IMR-90 (cell line): Measurements from ENCODE around the gene CASK. TPM values are rescaled to one million over a fixed set of nuclear protein-coding genes. Genes with fewer than 3 reads are reported as not detected.

Experiments
- ATAC-seq: fragments of 200-7000 bp; cut with Tn5 transposase; 2 replicates; pipeline ENCODE4 v1.9.1; 2020; ENCODE audit warnings: low read depth, mild to moderate bottlenecking, moderate library complexity
- BruUV-seq: library from RNA; stranded (reverse); fragments of 400-500 nt; replicated peaks from 2 replicates; lab custom pipeline; 2021; lab: Mats Ljungman, UMichigan
- CTCF ChIA-PET: fragments of 300-600 bp; formaldehyde crosslinking; extraction: SDS; loops from one replicate; lab custom pipeline; 2021; ENCODE audit warnings: antibody characterized with exemption; lab: Yijun Ruan, JAX
- POLR2A ChIA-PET: fragments of 300-600 bp; sonication (Branson Sonifier 250); formaldehyde crosslinking; loops from one replicate; lab custom pipeline; 2022; ENCODE audit warnings: antibody characterized with exemption; ENCODE audit not compliant: unreplicated experiment; lab: Charles Lee
- DNase-seq: peaks from one replicate; pipeline ENCODE4 v3.0.0; 2013
- H2AFZ ChIP-seq: replicated peaks from 2 replicates; pipeline ENCODE3; 2013; ENCODE audit warnings: low read length, mild to moderate bottlenecking; ENCODE audit not compliant: poor library complexity
- H2AK5ac ChIP-seq: 2 replicates; pipeline ENCODE4 v1.6.1; 2013; ENCODE audit warnings: low read depth, low read length, inconsistent platforms
- H2AK9ac ChIP-seq: replicated peaks from 2 replicates; pipeline ENCODE3; 2013; ENCODE audit warnings: mild to moderate bottlenecking, low read depth, low read length, moderate library complexity; ENCODE audit not compliant: poor library complexity
- H2BK120ac ChIP-seq: 2 replicates; pipeline ENCODE4 v1.6.1; 2013; ENCODE audit warnings: low read depth, low read length, inconsistent platforms
- H2BK15ac ChIP-seq: 3 replicates; pipeline ENCODE4 v1.6.1; 2013; ENCODE audit warnings: low read depth, low read length, inconsistent platforms
- H2BK20ac ChIP-seq: 2 replicates; pipeline ENCODE4 v1.6.1; 2013; ENCODE audit warnings: low read depth, mild to moderate bottlenecking, inconsistent platforms, low read length, moderate library complexity
- H2BK5ac ChIP-seq: 2 replicates; pipeline ENCODE4 v1.6.1; 2013; ENCODE audit warnings: mild to moderate bottlenecking, low read depth, low read length, inconsistent platforms; ENCODE audit not compliant: poor library complexity, severe bottlenecking
- H3K14ac ChIP-seq: replicated peaks from 2 replicates; pipeline ENCODE4 v1.6.1; 2013; ENCODE audit warnings: low read depth, low read length, inconsistent platforms
- H3K18ac ChIP-seq: 2 replicates; pipeline ENCODE4 v1.6.1; 2013; ENCODE audit warnings: low read depth, low read length, control low read depth
- H3K23ac ChIP-seq: 2 replicates; pipeline ENCODE4 v1.6.1; 2013; ENCODE audit warnings: low read depth, low read length, inconsistent platforms
- H3K27ac ChIP-seq: 2 replicates; pipeline ENCODE4 v1.5.1; 2013; ENCODE audit warnings: mild to moderate bottlenecking, control low read depth, low read length; ENCODE audit not compliant: insufficient read depth
- H3K27me3 ChIP-seq: 2 replicates; pipeline ENCODE4 v1.6.1; 2013; ENCODE audit warnings: low read length; ENCODE audit not compliant: control insufficient read depth, insufficient read depth
- H3K36me3 ChIP-seq: 2 replicates; pipeline ENCODE4 v1.6.1; 2013; ENCODE audit warnings: low read length, mixed read lengths; ENCODE audit not compliant: control insufficient read depth, insufficient read depth
- H3K4ac ChIP-seq: 2 replicates; pipeline ENCODE4 v1.6.1; 2013; ENCODE audit warnings: low read depth, low read length, inconsistent platforms
- H3K4me1 ChIP-seq: 2 replicates; pipeline ENCODE4 v1.6.1; 2013; ENCODE audit warnings: low read length, mixed read lengths; ENCODE audit not compliant: control insufficient read depth, insufficient read depth
- H3K4me2 ChIP-seq: 2 replicates; pipeline ENCODE4 v1.6.1; 2013; ENCODE audit warnings: low read depth, mild to moderate bottlenecking, control low read depth, low read length, moderate library complexity
- H3K4me3 ChIP-seq: 2 replicates; pipeline ENCODE4 v1.5.1; 2013; ENCODE audit warnings: low read depth, mild to moderate bottlenecking, control low read depth, low read length, moderate library complexity; ENCODE audit not compliant: insufficient read depth
- H3K56ac ChIP-seq: 2 replicates; pipeline ENCODE4 v1.6.1; 2013; ENCODE audit warnings: low read length, inconsistent platforms; ENCODE audit not compliant: insufficient read depth; ENCODE audit errors: extremely low read depth
- H3K79me1 ChIP-seq, 2 experiments: 2 replicates each; pipeline ENCODE4 v1.6.1; 2013; ENCODE audit warnings: low read length in 2 of 2, inconsistent platforms in 1 of 2, low read depth in 1 of 2
- H3K9ac ChIP-seq: 2 replicates; pipeline ENCODE4 v1.6.1; 2013; ENCODE audit warnings: low read depth, low read length, control low read depth
- H3K9me1 ChIP-seq: 2 replicates; pipeline ENCODE4 v1.6.1; 2013; ENCODE audit warnings: low read length, inconsistent platforms; ENCODE audit not compliant: insufficient read depth
- H3K9me3 ChIP-seq: 2 replicates; pipeline ENCODE4 v1.6.1; 2013; ENCODE audit warnings: low read length; ENCODE audit not compliant: control insufficient read depth, insufficient read depth
- H4K20me1 ChIP-seq: 2 replicates; pipeline ENCODE4 v1.6.1; 2013; ENCODE audit warnings: low read length, inconsistent platforms; ENCODE audit not compliant: insufficient read depth
- H4K5ac ChIP-seq: 2 replicates; pipeline ENCODE4 v1.6.1; 2013; ENCODE audit warnings: mild to moderate bottlenecking, low read depth, low read length, control low read depth
- H4K8ac ChIP-seq, 2 experiments: 2 replicates each; pipeline ENCODE4 v1.6.1; 2013; ENCODE audit warnings: low read depth in 2 of 2, low read length in 2 of 2, control low read depth in 1 of 2, inconsistent platforms in 1 of 2
- H4K91ac ChIP-seq: 2 replicates; pipeline ENCODE4 v1.6.1; 2013; ENCODE audit warnings: low read depth, low read length, inconsistent platforms; ENCODE audit not compliant: insufficient read depth
- BHLHE40 ChIP-seq: fragments of 150-350 bp; IDR thresholded peaks from 2 replicates; pipeline ENCODE4 v1.6.1; 2016; ENCODE audit warnings: mild to moderate bottlenecking, low read depth, low read length
- FOS ChIP-seq: fragments of 150-350 bp; IDR thresholded peaks from 2 replicates; pipeline ENCODE4 v1.6.1; 2016; ENCODE audit warnings: low read depth, low read length
- MAFK ChIP-seq: IDR thresholded peaks from 2 replicates; pipeline ENCODE4 v1.6.1; 2012; ENCODE audit warnings: low read depth, low read length, improper control_type of control experiment
- MXI1 ChIP-seq: IDR thresholded peaks from 2 replicates; pipeline ENCODE4 v1.6.1; 2012; ENCODE audit warnings: low read depth, mild to moderate bottlenecking, low read length, moderate library complexity, borderline replicate concordance
- NFE2L2 ChIP-seq: fragments of 150-350 bp; IDR thresholded peaks from 2 replicates; pipeline ENCODE4 v1.6.1; 2016; ENCODE audit warnings: low read depth, mild to moderate bottlenecking, low read length
- POLR2A ChIP-seq: IDR thresholded peaks from 2 replicates; pipeline ENCODE4 v1.6.1; 2012; ENCODE audit warnings: mild to moderate bottlenecking, low read depth, low read length
- RFX5 ChIP-seq: IDR thresholded peaks from 2 replicates; pipeline ENCODE4 v1.8.0; 2012; ENCODE audit warnings: low read depth, mild to moderate bottlenecking, low read length, moderate library complexity
- SMC3 ChIP-seq: fragments of 150-350 bp; IDR thresholded peaks from 2 replicates; pipeline ENCODE4 v1.6.1; 2016; ENCODE audit warnings: low read depth, mild to moderate bottlenecking, antibody characterized with exemption, low read length, moderate library complexity
- WGBS, 2 experiments: methylation state at CpG; one replicate each; pipeline versions ENCODE4 v1.1.5 to v1.1.7; 2013; ENCODE audit warnings: missing lambda C conversion rate in 2 of 2; ENCODE audit not compliant: insufficient read length in 1 of 2; ENCODE audit errors: extremely low coverage in 2 of 2; 5-methylcytosine and 5-hydroxymethylcytosine counted together
- dilution Hi-C: fragments of 300-500 bp; cut with HindIII; formaldehyde crosslinking; loops from one replicate; pipeline ENCODE4 v1.14.3; 2018; ENCODE audit warnings: low sequenced_read_pairs; ENCODE audit not compliant: unreplicated experiment
- in situ Hi-C: fragments of 300-500 bp; cut with MboI; formaldehyde crosslinking; loops from 3 replicates; pipeline ENCODE4 v1.14.3; 2019; ENCODE audit warnings: low sequenced_read_pairs, inconsistent platforms, mixed read lengths
- intact Hi-C: fragments of 100-400 bp; cut with micrococcal nuclease; formaldehyde crosslinking; loops from 2 replicates; pipeline ENCODE4 v1.10.0; 2022
- polyA plus RNA-seq, 3 experiments: library from polyadenylated mRNA; depleted of rRNA; stranded (reverse); fragments of >200 nt; gene quantifications; 2 replicates each; pipeline ENCODE4 v1.2.3, GENCODE V29; 2012; ENCODE audit warnings: low replicate concordance in 1 of 3
- total RNA-seq: library from RNA; depleted of rRNA; stranded (reverse); fragments of >200 nt; gene quantifications from 2 replicates; pipeline ENCODE4 v1.2.3, GENCODE V29; 2012
- TF ChIP-seq, protein P1 (sequence below): fragments of 150-350 bp; IDR thresholded peaks from 2 replicates; pipeline ENCODE4 v1.6.1; 2017; ENCODE audit warnings: mild to moderate bottlenecking, antibody characterized with exemption, low read length, low read depth
- TF ChIP-seq, protein P2 (sequence below): conservative IDR thresholded peaks from 2 replicates; pipeline ENCODE4 v1.5.1; 2012; ENCODE audit warnings: mild to moderate bottlenecking, low read depth, low read length, improper control_type of control experiment

The CASK gene
- total and polyA plus RNA-seq, 2 of the 4 experiments (the other 2 are of a cell fraction) = 9.4 to 17.7 TPM

DNA sequence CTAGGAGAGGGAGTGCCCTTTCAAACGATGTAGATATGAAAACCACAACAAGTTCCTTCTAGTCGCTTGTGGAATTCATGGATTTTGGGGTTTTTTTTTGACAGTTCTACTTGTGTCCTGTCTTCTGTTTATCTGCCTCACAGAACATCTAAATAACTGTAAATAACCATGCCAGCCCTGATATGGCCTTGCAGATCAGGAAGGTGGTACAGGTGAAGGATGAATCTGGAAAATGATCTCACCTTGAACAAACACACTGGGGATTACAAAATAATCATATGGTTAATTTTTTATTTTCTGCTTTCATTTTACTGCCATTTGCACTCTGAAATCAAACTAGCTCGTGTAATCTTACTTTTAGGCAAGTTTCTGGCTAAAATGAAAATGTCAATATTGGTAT lies 162.2 kb downstream of the CASK start:
- no peak overlapping the region for H3K23ac ChIP-seq
- POLR2A ChIA-PET = no interaction called here
- H3K4me3 ChIP-seq = no peak overlapping the region
- intact Hi-C loops = no loop called here
- BruUV-seq = no TSS peak
- H3K27me3 ChIP-seq = peaks cover 1% of the 10 kb centered on the region; the same call in 1 of the 2 replicates
- no peaks in the 10 kb centered on the region for H3K4me1 ChIP-seq
- in situ Hi-C loops = loop anchor here (25.0 kb wide), 1 partner anchor 474 kb away; no protein-coding TSS in a partner anchor
- H2AK9ac ChIP-seq = no peak overlapping the region
- dilution Hi-C loops = no loop called here
- no peak overlapping the region for H4K91ac ChIP-seq
- H2AFZ ChIP-seq = no peak overlapping the region
- no peaks in the 10 kb centered on the region for H3K79me1 ChIP-seq
- no CpG with 5 or more reads among the region's 3 CpGs for WGBS, 2 experiments
- H4K20me1 ChIP-seq = no peaks in the 10 kb centered on the region
- H3K9me1 ChIP-seq = no peaks in the 10 kb centered on the region
- H3K14ac ChIP-seq = no peak overlapping the region
- no peaks in the 10 kb centered on the region for H3K9me3 ChIP-seq
- H2BK20ac ChIP-seq = no peak overlapping the region
- no peak overlapping the region for H2BK5ac ChIP-seq
- H3K56ac ChIP-seq = no peak overlapping the region
- no peak overlapping the region for H4K5ac ChIP-seq
- H3K27ac ChIP-seq = no peak overlapping the region
- no peak overlapping the region for H3K9ac ChIP-seq
- no peak overlapping the region for H4K8ac ChIP-seq
- TF ChIP-seq MAFK (no peak), NFE2L2 (no peak), FOS (no peak), SMC3 (no peak), MXI1 (no peak), POLR2A (no peak), BHLHE40 (no peak), RFX5 (no peak)
- TF ChIP-seq, protein P1, sequence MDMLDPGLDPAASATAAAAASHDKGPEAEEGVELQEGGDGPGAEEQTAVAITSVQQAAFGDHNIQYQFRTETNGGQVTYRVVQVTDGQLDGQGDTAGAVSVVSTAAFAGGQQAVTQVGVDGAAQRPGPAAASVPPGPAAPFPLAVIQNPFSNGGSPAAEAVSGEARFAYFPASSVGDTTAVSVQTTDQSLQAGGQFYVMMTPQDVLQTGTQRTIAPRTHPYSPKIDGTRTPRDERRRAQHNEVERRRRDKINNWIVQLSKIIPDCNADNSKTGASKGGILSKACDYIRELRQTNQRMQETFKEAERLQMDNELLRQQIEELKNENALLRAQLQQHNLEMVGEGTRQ = no peak
- TF ChIP-seq, protein P2, sequence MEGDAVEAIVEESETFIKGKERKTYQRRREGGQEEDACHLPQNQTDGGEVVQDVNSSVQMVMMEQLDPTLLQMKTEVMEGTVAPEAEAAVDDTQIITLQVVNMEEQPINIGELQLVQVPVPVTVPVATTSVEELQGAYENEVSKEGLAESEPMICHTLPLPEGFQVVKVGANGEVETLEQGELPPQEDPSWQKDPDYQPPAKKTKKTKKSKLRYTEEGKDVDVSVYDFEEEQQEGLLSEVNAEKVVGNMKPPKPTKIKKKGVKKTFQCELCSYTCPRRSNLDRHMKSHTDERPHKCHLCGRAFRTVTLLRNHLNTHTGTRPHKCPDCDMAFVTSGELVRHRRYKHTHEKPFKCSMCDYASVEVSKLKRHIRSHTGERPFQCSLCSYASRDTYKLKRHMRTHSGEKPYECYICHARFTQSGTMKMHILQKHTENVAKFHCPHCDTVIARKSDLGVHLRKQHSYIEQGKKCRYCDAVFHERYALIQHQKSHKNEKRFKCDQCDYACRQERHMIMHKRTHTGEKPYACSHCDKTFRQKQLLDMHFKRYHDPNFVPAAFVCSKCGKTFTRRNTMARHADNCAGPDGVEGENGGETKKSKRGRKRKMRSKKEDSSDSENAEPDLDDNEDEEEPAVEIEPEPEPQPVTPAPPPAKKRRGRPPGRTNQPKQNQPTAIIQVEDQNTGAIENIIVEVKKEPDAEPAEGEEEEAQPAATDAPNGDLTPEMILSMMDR = no peak
- no peak overlapping the region for H2AK5ac ChIP-seq
- H3K36me3 ChIP-seq = no peaks in the 10 kb centered on the region
- no peak overlapping the region for H3K18ac ChIP-seq
- CTCF ChIA-PET = interaction anchor here (1.7 kb wide), 1 partner anchor 21 kb away, joined by 5 read pairs; no protein-coding TSS in a partner anchor
- H2BK120ac ChIP-seq = no peak overlapping the region
- no peak for DNase-seq
- H3K4me2 ChIP-seq = no peak overlapping the region
- H2BK15ac ChIP-seq = no peak overlapping the region
- ATAC-seq = no peak
- H3K4ac ChIP-seq = no peak overlapping the region
